WI38 (cell line): ENCODE measurements around the gene ATRAID.

Experiments used
- H3K4me3 ChIP-seq: 2 replicates; pipeline ENCODE4 v1.5.1; 2011; ENCODE audit warnings: low read depth, mild to moderate bottlenecking, control low read depth, low read length
- CTCF ChIP-seq: IDR thresholded peaks from 2 replicates; pipeline ENCODE4 v1.5.1; 2012; ENCODE audit warnings: low read depth, mild to moderate bottlenecking, control low read depth, low read length

The ATRAID gene

GRCh38 chr2:27245626-27246025 is 33.8 kb downstream of the ATRAID start:
- no peak overlapping the region for H3K4me3 ChIP-seq
- TF ChIP-seq CTCF = no peak

GRCh38 chr2:27247893-27248292 is 36.1 kb downstream of the ATRAID start:
- TF ChIP-seq CTCF = no peak
- no peak overlapping the region for H3K4me3 ChIP-seq

GRCh38 chr2:27249159-27249890 is 37.5 kb downstream of the ATRAID start:
- TF ChIP-seq CTCF = no peak
- no peak overlapping the region for H3K4me3 ChIP-seq

GRCh38 chr2:27249891-27250651 is 38.2 kb downstream of the ATRAID start:
- peak; percentile 83 for TF ChIP-seq CTCF
- no peak overlapping the region for H3K4me3 ChIP-seq

GRCh38 chr2:27250652-27251379 is 39.0 kb downstream of the ATRAID start:
- no peak overlapping the region for H3K4me3 ChIP-seq
- no peak for TF ChIP-seq CTCF

- TF ChIP-seq CTCF = no peak
- H3K4me3 ChIP-seq = no peak overlapping the region
Observed at GRCh38 chr2:27251766-27252165, 39.9 kb downstream of the ATRAID start.

- no peak for TF ChIP-seq CTCF
- no peak overlapping the region for H3K4me3 ChIP-seq
Observed at GRCh38 chr2:27255187-27255586, 43.3 kb downstream of the ATRAID start.
